H1 (cell line): ENCODE data around the gene ASB3. TPM values are rescaled to one million over a fixed set of nuclear protein-coding genes. Genes with fewer than 3 reads are reported as not detected.
"Not testable (repeated sequence)": the region's sequence is repeated elsewhere in the genome, so short reads cannot be mapped to it uniquely, and the experiment has no call there.

Experiments used
- CTCF ChIA-PET: fragments of 300-600 bp; sonication (Branson Sonifier 250); formaldehyde crosslinking; loops from one replicate; lab custom pipeline; 2021; ENCODE audit not compliant: partially characterized antibody; lab: Charles Lee
- POLR2A ChIA-PET: fragments of 300-600 bp; sonication (Branson Sonifier 250); formaldehyde crosslinking; loops from one replicate; lab custom pipeline; 2021; ENCODE audit warnings: inconsistent platforms; ENCODE audit not compliant: partially characterized antibody; lab: Charles Lee
- DNase-seq, 2 experiments: peaks; one replicate each; pipeline versions ENCODE4 v3.0.0 to v3.0.0-alpha.2; 2010 to 2022; ENCODE audit warnings: low spot score in 2 of 2, low read depth in 1 of 2, mixed read lengths in 1 of 2
- FAIRE-seq: peaks from 2 replicates; lab custom pipeline; 2011; peaks lifted over from hg19 to GRCh38; lab: Jason Lieb, UNC
- H2AFZ ChIP-seq: 2 replicates; pipeline ENCODE4 v1.8.1; 2012; ENCODE audit warnings: low read length, inconsistent platforms
- H2AK5ac ChIP-seq: 2 replicates; pipeline ENCODE4 v1.6.1; 2013; ENCODE audit warnings: low read depth, low read length
- H2BK120ac ChIP-seq: replicated peaks from 2 replicates; pipeline ENCODE3; 2013; ENCODE audit warnings: low read depth, low read length, inconsistent platforms
- H2BK12ac ChIP-seq: 2 replicates; pipeline ENCODE4 v1.6.1; 2013; ENCODE audit warnings: low read depth, low read length
- H2BK15ac ChIP-seq: 2 replicates; pipeline ENCODE4 v1.6.1; 2013; ENCODE audit warnings: low read length
- H2BK20ac ChIP-seq: 2 replicates; pipeline ENCODE4 v1.6.1; 2013; ENCODE audit warnings: low read length
- H2BK5ac ChIP-seq: 2 replicates; pipeline ENCODE4 v1.6.1; 2013; ENCODE audit warnings: low read depth, low read length
- H3K14ac ChIP-seq: 2 replicates; pipeline ENCODE4 v1.6.1; 2013; ENCODE audit warnings: inconsistent platforms; ENCODE audit not compliant: insufficient read length
- H3K18ac ChIP-seq: 2 replicates; pipeline ENCODE4 v1.6.1; 2013; ENCODE audit warnings: low read length; ENCODE audit errors: extremely low read depth
- H3K23ac ChIP-seq: 2 replicates; pipeline ENCODE4 v1.6.1; 2013; ENCODE audit warnings: inconsistent platforms; ENCODE audit not compliant: insufficient read length
- H3K23me2 ChIP-seq: 2 replicates; pipeline ENCODE4 v1.6.1; 2013; ENCODE audit warnings: low read depth, low read length
- H3K27ac ChIP-seq: 2 replicates; pipeline ENCODE4 v1.6.1; 2011; ENCODE audit warnings: low read depth, low read length, inconsistent platforms
- H3K27me3 ChIP-seq, 4 experiments: replicated peaks in 1 of 4; 1 replicate in 1 of 4; 2 replicates in 3 of 4; pipeline versions ENCODE4 v1.6.1 to v1.8.1; 2011 to 2013; ENCODE audit warnings: low read length in 3 of 4, mild to moderate bottlenecking in 3 of 4, inconsistent platforms in 2 of 4, mixed read lengths in 2 of 4, moderate library complexity in 1 of 4; ENCODE audit not compliant: control insufficient read depth in 3 of 4, insufficient read depth in 3 of 4; ENCODE audit errors: extremely low read depth in 1 of 4
- H3K36me3 ChIP-seq, 4 experiments: 2 replicates each; pipeline versions ENCODE4 v1.6.1 to v1.8.1; 2011 to 2013; ENCODE audit warnings: mild to moderate bottlenecking in 4 of 4, low read length in 3 of 4, moderate library complexity in 2 of 4, control low read depth in 1 of 4, inconsistent platforms in 1 of 4; ENCODE audit not compliant: insufficient read depth in 4 of 4, control insufficient read depth in 2 of 4
- H3K4ac ChIP-seq: replicated peaks from 2 replicates; pipeline ENCODE3; 2013; ENCODE audit warnings: low read length, low read depth, mixed read lengths, inconsistent platforms; ENCODE audit not compliant: insufficient read length
- H3K4me1 ChIP-seq, 4 experiments: replicated peaks in 1 of 4; 1 replicate in 1 of 4; 2 replicates in 3 of 4; pipeline versions ENCODE4 v1.6.1 to v1.8.1; 2011 to 2013; ENCODE audit warnings: low read length in 3 of 4, inconsistent platforms in 2 of 4, mixed read lengths in 1 of 4; ENCODE audit not compliant: insufficient read depth in 4 of 4, control insufficient read depth in 3 of 4
- H3K4me2 ChIP-seq, 2 experiments: 2 replicates each; pipeline versions ENCODE4 v1.6.1 to v1.8.1; 2011 to 2013; ENCODE audit warnings: low read depth in 2 of 2, low read length in 2 of 2, control low read depth in 1 of 2, inconsistent platforms in 1 of 2, mild to moderate bottlenecking in 1 of 2; ENCODE audit not compliant: insufficient read depth in 1 of 2
- H3K4me3 ChIP-seq, 4 experiments: fragments of 200-600, 300-600 bp in 1 of 4; sonication (generic), shearing (Covaris generic), sonication (Bioruptor Twin) in 1 of 4; 2 replicates each; pipeline versions ENCODE4 v1.5.1 to v1.8.1; 2011 to 2016; ENCODE audit warnings: low read length in 4 of 4, low read depth in 3 of 4, control low read depth in 2 of 4, inconsistent platforms in 2 of 4, mild to moderate bottlenecking in 2 of 4, mixed read lengths in 1 of 4, moderate library complexity in 1 of 4; ENCODE audit not compliant: insufficient read depth in 2 of 4; ENCODE audit errors: extremely low read depth in 1 of 4
- H3K56ac ChIP-seq: replicated peaks from 2 replicates; pipeline ENCODE3; 2013; ENCODE audit warnings: low read depth, mild to moderate bottlenecking, mixed read lengths, low read length, inconsistent platforms; ENCODE audit not compliant: insufficient read length
- H3K79me1 ChIP-seq: 2 replicates; pipeline ENCODE4 v1.6.1; 2013; ENCODE audit warnings: low read depth, low read length, control low read depth
- H3K79me2 ChIP-seq, 2 experiments: 2 replicates each; pipeline versions ENCODE4 v1.6.1 to v1.8.1; 2012 to 2013; ENCODE audit warnings: low read length in 2 of 2, mild to moderate bottlenecking in 2 of 2, inconsistent platforms in 1 of 2; ENCODE audit not compliant: insufficient read depth in 2 of 2, control insufficient read depth in 1 of 2
- H3K9ac ChIP-seq, 4 experiments: replicated peaks in 1 of 4; 1 replicate in 1 of 4; 2 replicates in 3 of 4; pipeline versions ENCODE4 v1.6.1 to v1.8.1; 2011 to 2013; ENCODE audit warnings: low read depth in 3 of 4, low read length in 3 of 4, control low read depth in 2 of 4, mild to moderate bottlenecking in 2 of 4, moderate library complexity in 2 of 4, inconsistent platforms in 1 of 4; ENCODE audit errors: extremely low read depth in 1 of 4
- H3K9me3 ChIP-seq, 2 experiments: 2 replicates each; pipeline versions ENCODE4 v1.6.1 to v1.8.1; 2012 to 2013; ENCODE audit warnings: mild to moderate bottlenecking in 2 of 2, moderate library complexity in 2 of 2, control low read depth in 1 of 2, inconsistent platforms in 1 of 2, low read depth in 1 of 2, low read length in 1 of 2, mixed read lengths in 1 of 2; ENCODE audit not compliant: insufficient read depth in 2 of 2
- H4K20me1 ChIP-seq, 2 experiments: replicated peaks in 1 of 2; 2 replicates each; pipeline versions ENCODE3 to v1.8.1; 2011 to 2013; ENCODE audit warnings: inconsistent platforms in 2 of 2, low read length in 2 of 2, mild to moderate bottlenecking in 1 of 2; ENCODE audit not compliant: insufficient read depth in 2 of 2, control insufficient read depth in 1 of 2
- H4K5ac ChIP-seq: 2 replicates; pipeline ENCODE4 v1.6.1; 2013; ENCODE audit warnings: low read length, low read depth, mixed read lengths, inconsistent platforms; ENCODE audit not compliant: insufficient read length
- H4K8ac ChIP-seq: 2 replicates; pipeline ENCODE4 v1.8.0; 2013; ENCODE audit warnings: mild to moderate bottlenecking, moderate library complexity, low read length, inconsistent platforms; ENCODE audit not compliant: insufficient read depth; ENCODE audit errors: extremely low read depth
- H4K91ac ChIP-seq: replicated peaks from 2 replicates; pipeline ENCODE3; 2013; ENCODE audit warnings: low read length, mixed read lengths, inconsistent platforms; ENCODE audit not compliant: insufficient read length
- CTCF ChIP-seq, 3 experiments: IDR thresholded peaks; 1 replicate in 2 of 3; 2 replicates in 1 of 3; pipeline versions ENCODE4 v1.5.1 to v1.6.1; 2011; ENCODE audit warnings: low read length in 3 of 3, mild to moderate bottlenecking in 3 of 3, inconsistent platforms in 2 of 3, low read depth in 1 of 3, moderate library complexity in 1 of 3; ENCODE audit not compliant: insufficient read depth in 1 of 3; ENCODE audit errors: control extremely low read depth in 1 of 3
- RAD21 ChIP-seq, 2 experiments: IDR thresholded peaks in 1 of 2; conservative IDR thresholded peaks in 1 of 2; 2 replicates each; pipeline ENCODE4 v1.6.1; 2011; ENCODE audit warnings: low read depth in 2 of 2, low read length in 2 of 2, improper control_type of control experiment in 1 of 2, inconsistent platforms in 1 of 2, mild to moderate bottlenecking in 1 of 2, moderate library complexity in 1 of 2
- WGBS, 2 experiments: shearing (Covaris generic) in 1 of 2; methylation state at CpG; one replicate each; pipeline versions ENCODE4 v1.1.6 to v1.1.7; 2013 to 2015; ENCODE audit warnings: low lambda C conversion rate in 2 of 2, mixed read lengths in 2 of 2, inconsistent platforms in 1 of 2, low coverage in 1 of 2, missing lambda C conversion rate in 1 of 2; ENCODE audit not compliant: insufficient replicate concordance in 2 of 2, insufficient coverage in 1 of 2, insufficient read length in 1 of 2; ENCODE audit errors: extremely low coverage in 1 of 2, missing lambda C conversion rate in 1 of 2; 5-methylcytosine and 5-hydroxymethylcytosine counted together
- polyA plus RNA-seq, 7 experiments: library from polyadenylated mRNA; depleted of rRNA in 3 of 7; stranded (reverse) in 5 of 7; unstranded in 2 of 7; fragments of >200 nt in 5 of 7; fragments of 200-250 nt in 2 of 7; gene quantifications; 1 replicate in 5 of 7; 2 replicates in 1 of 7; 4 replicates in 1 of 7; pipeline versions ENCODE4 v1.2.1 to v1.2.3, GENCODE V29; 2011 to 2013; ENCODE audit warnings: missing spikeins in 2 of 7, mixed read lengths in 2 of 7
- total RNA-seq: library from RNA; stranded (reverse); fragmentation: NEBNext Ultra II Directional; extraction: Animal tissue kit (Norgen Biotek cat#: 25700); gene quantifications from 2 replicates; pipeline ENCODE4 v1.2.1, GENCODE V29; 2021

ASB3 gene
- total and polyA plus RNA-seq, 2 of the 8 experiments (the other 6 are each of a cell fraction or from before 2014, with no cell fraction given): 22.6 to 25.4 TPM

GRCh38 chr2:53823639-53824038 is 36.9 kb upstream of the ASB3 start:
- H2BK20ac ChIP-seq, H3K9ac ChIP-seq, DNase-seq, H3K79me2 ChIP-seq, H3K4me1 ChIP-seq, H3K79me1 ChIP-seq, H3K14ac ChIP-seq, H2BK120ac ChIP-seq, H4K5ac ChIP-seq, H3K9me3 ChIP-seq, H4K91ac ChIP-seq, H3K27me3 ChIP-seq, H3K4ac ChIP-seq, H4K8ac ChIP-seq, H2BK15ac ChIP-seq, H2AK5ac ChIP-seq, H3K23me2 ChIP-seq, H3K18ac ChIP-seq, H2AFZ ChIP-seq, H2BK12ac ChIP-seq, H3K27ac ChIP-seq, FAIRE-seq, H3K36me3 ChIP-seq, H3K23ac ChIP-seq, H3K4me2 ChIP-seq, H3K4me3 ChIP-seq, POLR2A ChIA-PET, CTCF ChIA-PET, H2BK5ac ChIP-seq, H3K56ac ChIP-seq, H4K20me1 ChIP-seq: not testable (repeated sequence)
- WGBS, 2 experiments: 92% methylated on average over 9 of the region's 9 CpGs; no CpG with 5 or more reads in 1 of the 2 experiments
- TF ChIP-seq RAD21 (IDR thresholded peaks at IDR 0.05 in 1 of 2, conservative IDR thresholded peaks at IDR 0.05 in 1 of 2; ENCODE audit: low read depth in 2 of 2, low read length in 2 of 2) (peak; percentile 36 to 55), CTCF (IDR thresholded peaks at IDR 0.05; ENCODE audit: control extremely low read depth in 1 of 3, insufficient read depth in 1 of 3, low read depth in 1 of 3, low read length in 3 of 3) (peak in 2 of 3 experiments; percentile 26 to 33; a peak in 2 of 4 replicates)
